Hepatocyte (in vitro differentiated cells): ENCODE measurements around the gene MAPK14. TPM values are rescaled to one million over a fixed set of nuclear protein-coding genes. Genes with fewer than 3 reads are reported as not detected.
"Not testable (repeated sequence)": the region's sequence is repeated elsewhere in the genome, so short reads cannot be mapped to it uniquely, and the experiment has no call there.

ENCODE experiments used
- DNase-seq: peaks from one replicate; pipeline ENCODE4 v3.0.0-alpha.2; 2016; ENCODE audit warnings: low spot score
- H2AFZ ChIP-seq: fragments of 200-600 bp; sonication (generic); 2 replicates; pipeline ENCODE4 v1.6.0; 2016; ENCODE audit warnings: antibody characterized with exemption, mild to moderate bottlenecking
- H3K27ac ChIP-seq: fragments of 200-600 bp; sonication (generic); 2 replicates; pipeline ENCODE4 v1.5.1; 2016; ENCODE audit warnings: mild to moderate bottlenecking
- H3K27me3 ChIP-seq: fragments of 200-600 bp; sonication (generic); 2 replicates; pipeline ENCODE4 v1.6.1; 2016
- H3K36me3 ChIP-seq: fragments of 200-600 bp; sonication (generic); replicated peaks from 2 replicates; pipeline ENCODE4 v1.5.1; 2016; ENCODE audit warnings: low read depth; ENCODE audit not compliant: insufficient read depth
- H3K4me1 ChIP-seq: fragments of 200-600 bp; sonication (generic); 2 replicates; pipeline ENCODE4 v1.5.1; 2016; ENCODE audit warnings: mild to moderate bottlenecking, moderate library complexity; ENCODE audit not compliant: insufficient read depth
- H3K4me2 ChIP-seq: fragments of 200-600 bp; sonication (generic); 2 replicates; pipeline ENCODE4 v1.6.0; 2016
- H3K4me3 ChIP-seq: fragments of 200-600 bp; sonication (generic); 2 replicates; pipeline ENCODE4 v1.5.1; 2016; ENCODE audit warnings: mild to moderate bottlenecking
- H3K79me2 ChIP-seq: fragments of 200-600 bp; sonication (generic); 2 replicates; pipeline ENCODE4 v1.6.0; 2017; ENCODE audit warnings: mild to moderate bottlenecking
- H3K9me2 ChIP-seq: fragments of 200-600 bp; sonication (generic); replicated peaks from 2 replicates; pipeline ENCODE4 v1.6.0; 2017; ENCODE audit warnings: mild to moderate bottlenecking; ENCODE audit not compliant: insufficient read depth
- H3K9me3 ChIP-seq: fragments of 200-600 bp; sonication (generic); 2 replicates; pipeline ENCODE4 v1.5.1; 2016; ENCODE audit warnings: low read depth, mild to moderate bottlenecking
- H4K20me1 ChIP-seq: fragments of 200-600 bp; sonication (generic); 2 replicates; pipeline ENCODE4 v1.6.0; 2016; ENCODE audit warnings: mild to moderate bottlenecking; ENCODE audit not compliant: insufficient read depth, poor library complexity, severe bottlenecking
- CTCF ChIP-seq: fragments of 200-600 bp; sonication (generic); IDR thresholded peaks from 2 replicates; pipeline ENCODE4 v1.5.1; 2016; ENCODE audit warnings: antibody characterized with exemption, mild to moderate bottlenecking; ENCODE audit not compliant: poor library complexity
- EZH2 ChIP-seq: fragments of 200-600 bp; sonication (generic); IDR thresholded peaks from 2 replicates; pipeline ENCODE4 v1.6.1; 2016; ENCODE audit warnings: antibody characterized with exemption, mild to moderate bottlenecking, borderline replicate concordance
- EZH2phosphoT487 ChIP-seq: fragments of 200-600 bp; sonication (generic); IDR thresholded peaks from one replicate; pipeline ENCODE4 v1.6.1; 2018; ENCODE audit warnings: antibody characterized with exemption, mild to moderate bottlenecking, low read depth, moderate library complexity; ENCODE audit not compliant: unreplicated experiment, severe bottlenecking
- WGBS: methylation state at CpG from one replicate; pipeline ENCODE4 v1.1.6; 2016; ENCODE audit warnings: low lambda C conversion rate; ENCODE audit errors: missing lambda C conversion rate; 5-methylcytosine and 5-hydroxymethylcytosine counted together
- polyA plus RNA-seq: library from polyadenylated mRNA; unstranded; fragments of >200 nt; fragmentation: Nextera tagmentation; extraction: Ambion mirVana; gene quantifications from 2 replicates; pipeline ENCODE4 v1.2.1, GENCODE V29; 2016
- total RNA-seq: library from RNA; depleted of rRNA; stranded (reverse); fragments of >200 nt; gene quantifications from 2 replicates; pipeline ENCODE4 v1.2.3, GENCODE V29; 2014

The MAPK14 gene
- total RNA-seq (86.5 and 101 TPM in 2 replicates), polyA plus RNA-seq (41.2 and 46.8 TPM in 2 replicates)

GRCh38 chr6:36027501-36028087, at the start of gene MAPK14:
Gene MAPK14 (plus strand): TSS chr6:36027808. CDS start chr6:36028158, 350 bp downstream.
- Histone ChIP-seq H3K36me3 (no peaks in the 10 kb centered on the region), H3K27me3 (no peaks in the 10 kb centered on the region), H2AFZ (peak within 1 kb of the TSS; percentile 2), H3K9me3 (no peaks in the 10 kb centered on the region), H3K4me2 (peak within 1 kb of the TSS; percentile 73), H3K79me2 (peaks cover 46% of the 10 kb centered on the region), H3K9me2 (no peaks in the 10 kb centered on the region), H3K4me1 (peaks cover 8% of the 10 kb centered on the region), H3K27ac (peak within 1 kb of the TSS; percentile 76), H3K4me3 (peak within 1 kb of the TSS; percentile 25), H4K20me1 (peaks cover 27% of the 10 kb centered on the region)
- peak; percentile 100 for DNase-seq
- TF ChIP-seq CTCF (peak; percentile 94), EZH2phosphoT487 (no peak)
- WGBS = under 1% methylated on average over 58 of the region's 62 CpGs

- not testable (repeated sequence) for H3K27me3 ChIP-seq, H4K20me1 ChIP-seq, DNase-seq
Measured at GRCh38 chr6:35980126-35980525, 47.5 kb upstream of the MAPK14 start.

GRCh38 chr6:35980991-35981645, 46.5 kb upstream of the MAPK14 start:
- TF ChIP-seq EZH2 (no peak), EZH2phosphoT487 (no peak), CTCF (no peak)
- no peaks in the 10 kb centered on the region for H3K27me3 ChIP-seq
- no peak overlapping the region for H2AFZ ChIP-seq
- H3K9me3 ChIP-seq = no peaks in the 10 kb centered on the region
- no peak for DNase-seq
- no peaks in the 10 kb centered on the region for H3K4me1 ChIP-seq
- H4K20me1 ChIP-seq = no peaks in the 10 kb centered on the region
- WGBS = 92% methylated on average over 6 of the region's 6 CpGs
- no peaks in the 10 kb centered on the region for H3K36me3 ChIP-seq
- no peaks in the 10 kb centered on the region for H3K9me2 ChIP-seq
- H3K4me2 ChIP-seq = no peak overlapping the region
- no peak overlapping the region for H3K4me3 ChIP-seq
- H3K27ac ChIP-seq = no peak overlapping the region
- no peaks in the 10 kb centered on the region for H3K79me2 ChIP-seq

More at GRCh38 chr6:35980126-35980525, 47.5 kb upstream of the MAPK14 start:
- H3K79me2 ChIP-seq, H2AFZ ChIP-seq, H3K4me3 ChIP-seq, H3K27ac ChIP-seq, H3K9me2 ChIP-seq, H3K9me3 ChIP-seq, H3K36me3 ChIP-seq, H3K4me2 ChIP-seq, H3K4me1 ChIP-seq: not testable (repeated sequence)
- 92% methylated on average over 1 of the region's 1 CpG for WGBS

GRCh38 chr6:35984701-35985100, 42.9 kb upstream of the MAPK14 start:
- Histone ChIP-seq H3K9me3 (no peaks in the 10 kb centered on the region), H3K79me2 (no peaks in the 10 kb centered on the region), H3K4me2 (no peak overlapping the region), H3K36me3 (no peaks in the 10 kb centered on the region), H3K9me2 (no peaks in the 10 kb centered on the region), H2AFZ (no peak overlapping the region), H3K4me1 (no peaks in the 10 kb centered on the region), H3K27me3 (no peaks in the 10 kb centered on the region), H3K4me3 (no peak overlapping the region), H4K20me1 (no peaks in the 10 kb centered on the region), H3K27ac (no peak overlapping the region)
- no peak for TF ChIP-seq EZH2phosphoT487
- TF ChIP-seq CTCF = no peak
- no peak for TF ChIP-seq EZH2
- WGBS = 60% methylated on average over 4 of the region's 4 CpGs
- no peak for DNase-seq

- not testable (repeated sequence) for H3K79me2 ChIP-seq, H3K4me3 ChIP-seq, H3K27ac ChIP-seq, H3K4me2 ChIP-seq, H3K27me3 ChIP-seq, H3K9me3 ChIP-seq, H4K20me1 ChIP-seq, H3K4me1 ChIP-seq, H2AFZ ChIP-seq, H3K36me3 ChIP-seq, DNase-seq, H3K9me2 ChIP-seq
- WGBS = 89% methylated on average over 9 of the region's 9 CpGs
Measured at GRCh38 chr6:35988047-35988446, 39.6 kb upstream of the MAPK14 start.
